DMS53 (cell line): ENCODE measurements around the gene IRF8.
"Not testable (repeated sequence)": the region's sequence is repeated elsewhere in the genome, so short reads cannot be mapped to it uniquely, and the experiment has no call there.

ENCODE experiments used
- DNase-seq: peaks from one replicate; lab custom pipeline; 2025; lab: John Stamatoyannopoulos, UW

The IRF8 gene

DNA sequence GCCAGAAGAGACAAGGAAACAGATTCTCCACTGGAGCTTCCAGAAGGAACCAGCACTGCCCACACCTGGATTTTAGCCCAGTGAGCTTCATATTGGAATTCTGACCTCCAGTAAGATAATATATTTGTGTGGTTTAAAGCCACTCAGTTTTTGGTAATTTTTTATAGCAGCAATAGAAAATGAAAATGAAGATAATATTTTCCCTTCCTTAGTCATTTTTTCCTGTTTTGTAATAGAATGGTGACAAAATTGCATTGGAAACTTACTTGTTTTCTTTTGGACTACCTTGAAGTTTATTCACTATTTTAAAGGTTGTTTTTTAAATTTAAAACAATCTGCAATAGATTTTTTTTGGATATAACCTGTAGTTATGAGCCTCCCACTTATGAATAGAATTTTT lies 29.8 kb upstream of the IRF8 start:
- DNase-seq = no peak

DNA sequence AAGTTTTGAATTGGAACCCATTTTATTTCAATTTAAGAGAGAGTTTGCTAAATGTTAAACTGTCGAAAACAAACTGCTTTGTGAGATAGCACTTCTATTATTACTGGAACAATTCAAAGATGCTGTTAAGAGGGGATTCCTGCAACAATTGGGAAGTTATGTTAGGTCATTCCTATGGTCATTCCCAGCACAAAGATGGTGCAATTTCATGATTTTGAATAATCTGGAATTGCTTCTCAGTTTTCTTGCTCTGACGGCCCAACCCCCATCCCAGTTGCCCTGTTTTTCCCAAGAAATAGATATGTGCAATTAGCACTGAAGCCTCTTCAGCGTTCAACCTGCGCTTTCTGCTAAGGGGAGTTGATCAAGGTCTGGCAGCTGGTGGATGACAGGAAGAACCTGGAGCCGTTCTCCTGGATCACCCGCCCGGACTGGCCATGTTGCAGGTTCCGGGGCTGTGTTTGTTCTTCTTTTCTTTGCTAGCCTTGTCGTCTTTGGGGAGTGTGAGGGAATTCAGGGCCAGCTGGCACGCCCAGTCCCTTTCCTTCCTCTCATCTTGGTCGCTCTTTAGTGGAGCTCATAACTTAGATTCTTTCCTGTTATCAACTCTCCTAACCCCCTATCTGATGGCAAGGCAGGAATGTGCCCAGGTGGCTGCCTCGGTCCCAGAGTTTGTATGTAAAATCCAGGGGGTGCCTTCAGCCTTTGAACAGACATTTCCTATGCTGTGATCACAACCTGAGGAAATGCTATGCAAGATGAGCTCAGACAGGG lies 29.0 kb upstream of the IRF8 start:
- no peak for DNase-seq

- DNase-seq = no peak
Observed at GRCh38 chr16:85871756-85872155, 27.2 kb upstream of the IRF8 start.

GRCh38 chr16:85872734-85873133 lies 26.2 kb upstream of the IRF8 start:
- DNase-seq = no peak

DNA sequence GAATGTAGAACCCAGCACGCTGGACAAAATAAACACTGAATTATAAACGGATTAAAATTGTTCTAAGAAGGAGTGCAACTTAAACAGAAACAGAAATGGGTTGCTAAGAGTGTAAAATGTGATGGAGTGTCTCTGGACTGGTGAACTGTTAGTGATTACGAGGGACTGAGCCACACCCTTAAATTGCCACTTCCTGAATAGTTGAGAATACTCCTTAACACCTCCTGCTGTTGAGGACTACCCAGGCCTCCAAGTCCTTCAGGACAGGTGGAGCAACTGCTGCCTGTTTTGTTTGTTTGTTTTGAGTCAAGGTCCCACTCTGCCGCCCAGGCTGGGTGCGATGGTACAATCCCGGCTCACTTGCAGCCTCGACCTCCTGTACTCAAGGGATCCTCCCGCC lies 25.8 kb upstream of the IRF8 start:
- DNase-seq = no peak

DNA sequence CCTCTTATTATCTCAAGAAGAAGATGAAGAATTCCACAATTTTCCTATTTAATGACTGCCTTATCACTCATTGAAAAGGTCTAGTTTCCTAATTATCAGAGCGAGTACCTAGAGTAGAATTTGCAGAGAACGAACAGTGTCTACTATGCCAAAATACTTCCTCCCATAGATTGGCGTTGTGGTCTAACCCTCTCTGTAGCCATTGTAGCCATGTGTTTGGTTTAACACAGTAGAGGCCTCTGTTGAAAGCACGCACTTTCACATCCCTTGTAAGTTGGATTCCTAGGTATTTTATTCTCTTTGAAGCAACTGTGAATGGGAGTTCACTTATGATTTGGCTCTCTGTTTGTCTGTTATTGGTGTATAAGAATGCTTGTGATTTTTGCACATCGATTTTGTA lies 24.9 kb upstream of the IRF8 start:
- not testable (repeated sequence) for DNase-seq

DNA sequence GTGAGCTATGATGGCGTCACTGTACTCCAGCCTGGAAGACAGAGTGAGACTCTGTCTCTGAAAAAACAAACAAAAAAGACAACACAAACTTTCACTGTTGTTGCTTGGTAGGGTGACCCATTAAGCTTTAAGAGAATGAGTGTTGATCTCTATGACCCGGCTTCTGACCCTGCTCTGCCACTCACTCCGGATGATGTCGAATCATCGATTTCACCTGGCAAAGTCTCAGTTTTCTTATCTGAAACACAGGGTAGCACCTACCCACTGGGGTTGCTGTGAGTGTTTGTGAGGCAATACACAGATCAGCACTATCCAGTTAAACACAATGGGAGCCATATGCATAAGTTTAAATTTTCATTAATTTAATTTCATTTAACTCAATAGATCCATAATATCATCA lies 20.6 kb upstream of the IRF8 start:
- no peak for DNase-seq

- no peak for DNase-seq
Observed at GRCh38 chr16:85878875-85879274, 20.1 kb upstream of the IRF8 start.

DNA sequence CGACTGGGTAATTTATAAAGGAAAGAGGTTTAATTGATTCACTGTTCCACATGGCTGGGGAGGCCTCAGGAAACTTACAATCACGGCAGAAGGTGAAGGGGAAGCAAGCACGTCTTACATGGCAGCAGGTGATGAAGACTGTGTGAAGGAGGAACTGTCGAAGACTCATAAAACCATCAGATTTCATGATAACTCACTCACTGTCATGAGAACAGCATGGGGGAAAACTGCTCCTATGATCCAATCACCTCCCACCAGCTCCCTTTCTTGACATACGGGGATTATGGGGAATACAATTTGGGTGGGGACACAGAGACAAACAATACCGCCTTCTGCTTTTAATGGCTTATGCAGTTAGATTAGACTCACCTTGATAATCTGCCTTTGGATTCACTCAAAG lies 19.4 kb upstream of the IRF8 start:
- no peak for DNase-seq

DNA sequence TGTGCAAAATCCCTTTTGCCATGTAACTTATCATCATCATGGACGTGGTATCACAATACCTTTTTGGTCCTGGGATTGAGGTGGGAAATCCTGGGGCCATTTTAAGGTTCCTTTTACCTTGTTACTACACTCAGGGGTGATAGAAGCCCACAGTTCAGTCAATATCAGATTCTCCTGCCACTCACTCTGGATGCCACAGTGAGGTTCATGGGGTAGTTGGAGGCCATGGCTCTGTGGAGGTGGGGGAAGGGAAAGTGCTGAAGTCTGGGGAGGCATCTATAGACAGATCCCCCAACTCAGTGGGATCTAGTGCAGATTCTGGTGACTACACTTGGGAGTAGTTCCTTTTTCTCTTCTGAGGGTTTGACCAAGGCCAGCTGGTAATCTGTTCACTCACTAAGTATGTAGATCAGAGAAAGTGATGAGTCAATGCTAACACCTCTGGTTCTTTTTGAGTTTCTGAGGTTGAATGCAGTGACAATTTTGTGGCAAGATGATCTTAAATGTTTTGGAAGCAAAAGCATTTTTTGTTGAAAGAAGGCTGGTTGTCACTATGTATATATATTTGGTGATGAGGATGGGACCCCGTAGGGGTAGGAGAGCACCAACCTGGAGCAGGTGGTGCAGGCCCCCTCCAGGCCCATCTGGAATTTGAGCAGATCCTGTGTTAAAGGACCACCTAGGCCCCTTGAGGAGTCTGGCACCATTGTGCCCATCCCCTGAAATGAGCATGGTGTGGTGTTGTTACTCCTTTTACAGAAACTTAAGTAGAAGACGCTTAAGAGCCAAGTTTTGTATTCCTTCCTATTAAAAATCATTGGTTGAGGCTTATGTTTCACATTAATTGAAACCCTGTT lies 18.8 kb upstream of the IRF8 start:
- DNase-seq = no peak

GRCh38 chr16:85880861-85881260 lies 18.1 kb upstream of the IRF8 start:
- DNase-seq = no peak

DNA sequence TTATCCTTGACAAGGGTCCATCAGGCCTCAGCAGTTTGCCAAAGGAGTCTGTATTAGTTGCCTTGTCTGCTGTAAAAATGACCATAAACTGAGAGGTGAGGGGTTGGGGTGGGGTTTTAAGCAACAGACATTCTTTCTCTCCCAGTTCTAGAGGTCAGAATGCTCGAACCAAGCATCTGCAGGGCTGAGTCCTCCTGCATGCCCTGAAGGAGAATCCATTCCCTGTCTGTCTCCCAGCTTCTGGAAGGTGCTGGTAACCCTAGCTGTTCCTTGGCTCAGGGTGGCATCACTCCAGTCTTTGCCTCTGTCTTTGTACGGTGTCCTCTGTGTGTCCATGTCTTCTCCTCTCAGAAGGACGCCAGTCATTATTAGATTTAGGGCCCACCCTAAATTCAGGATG lies 17.5 kb upstream of the IRF8 start:
- DNase-seq = no peak

- no peak for DNase-seq
Observed at GRCh38 chr16:85882181-85882810, 16.7 kb upstream of the IRF8 start.

DNA sequence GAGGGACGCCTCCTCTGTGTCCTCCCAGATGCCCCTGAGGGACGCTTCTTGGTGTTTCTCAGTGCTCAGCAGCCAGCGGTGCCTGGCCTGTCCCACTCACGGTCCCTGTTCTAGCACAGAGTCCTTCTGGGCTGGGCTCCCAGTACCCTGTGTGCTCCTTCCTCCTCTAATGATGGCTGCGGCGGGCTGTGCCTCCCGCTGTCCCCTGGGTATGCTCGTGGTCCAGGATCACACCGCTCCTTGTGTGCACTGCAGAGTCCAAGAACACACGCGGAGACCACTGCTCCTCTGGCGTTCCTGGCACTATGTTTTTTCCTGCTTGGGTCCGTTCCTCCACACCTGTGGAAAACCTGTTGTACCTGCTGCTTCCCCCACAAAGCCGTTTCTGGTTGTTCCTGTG lies 15.1 kb upstream of the IRF8 start:
- DNase-seq = no peak

DNA sequence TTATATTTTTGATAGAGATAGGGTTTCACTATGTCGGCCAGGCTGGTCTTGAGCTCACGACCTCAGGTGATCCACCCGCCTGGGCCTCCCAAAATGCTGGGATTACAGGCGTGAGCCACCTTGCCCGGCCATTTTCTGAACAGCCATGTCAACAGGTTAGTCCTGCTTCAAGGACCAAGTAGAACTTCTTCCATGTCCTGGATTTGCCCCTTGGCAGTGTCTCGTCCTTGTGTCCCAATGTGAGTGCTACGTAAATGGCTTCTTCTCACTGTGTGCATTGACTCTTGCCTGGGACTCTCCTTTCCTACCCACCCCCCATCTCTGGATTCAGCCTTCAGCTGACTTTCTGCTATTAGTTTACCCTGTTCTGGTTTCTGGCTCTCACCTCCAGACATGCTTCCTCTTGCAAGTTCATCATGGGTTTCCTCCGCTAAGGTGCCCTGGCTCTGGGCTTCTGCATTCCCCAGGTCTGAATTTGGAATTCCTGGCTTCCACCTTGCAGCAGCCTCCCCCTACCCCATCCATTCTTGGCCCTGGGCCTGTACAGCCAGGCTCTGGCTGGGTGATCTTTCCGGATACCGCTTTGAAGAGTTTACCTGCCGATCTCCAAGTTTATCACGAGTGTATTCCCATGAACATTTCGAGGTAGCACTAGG lies 14.0 kb upstream of the IRF8 start:
- no peak for DNase-seq

GRCh38 chr16:85885537-85885936 lies 13.4 kb upstream of the IRF8 start:
- no peak for DNase-seq

- DNase-seq = no peak
Observed at GRCh38 chr16:85888405-85889331, 10.3 kb upstream of the IRF8 start.

- DNase-seq = no peak
Observed at GRCh38 chr16:85891033-85891775, 7.8 kb upstream of the IRF8 start.

GRCh38 chr16:85891776-85892166 lies 7.2 kb upstream of the IRF8 start:
- DNase-seq = no peak

DNA sequence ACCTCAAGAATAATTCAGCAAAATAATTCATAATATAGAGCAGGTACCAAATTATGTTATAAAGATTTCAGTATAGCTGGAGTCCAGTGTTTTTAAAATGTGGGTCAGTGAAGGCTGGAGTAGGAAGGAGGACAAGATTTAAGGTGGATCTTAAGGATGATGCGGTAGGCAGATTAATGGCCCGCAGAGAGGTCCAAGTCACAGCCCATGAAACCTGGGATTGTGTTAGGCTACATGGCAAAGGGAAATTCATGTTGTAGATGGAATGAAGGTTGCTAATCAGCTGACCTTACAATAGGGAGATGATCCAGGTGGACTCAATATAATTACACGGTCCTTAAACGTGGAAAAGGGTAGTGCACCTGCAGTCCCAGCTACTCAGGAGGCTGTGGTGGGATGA lies 6.2 kb upstream of the IRF8 start:
- no peak for DNase-seq

DNA sequence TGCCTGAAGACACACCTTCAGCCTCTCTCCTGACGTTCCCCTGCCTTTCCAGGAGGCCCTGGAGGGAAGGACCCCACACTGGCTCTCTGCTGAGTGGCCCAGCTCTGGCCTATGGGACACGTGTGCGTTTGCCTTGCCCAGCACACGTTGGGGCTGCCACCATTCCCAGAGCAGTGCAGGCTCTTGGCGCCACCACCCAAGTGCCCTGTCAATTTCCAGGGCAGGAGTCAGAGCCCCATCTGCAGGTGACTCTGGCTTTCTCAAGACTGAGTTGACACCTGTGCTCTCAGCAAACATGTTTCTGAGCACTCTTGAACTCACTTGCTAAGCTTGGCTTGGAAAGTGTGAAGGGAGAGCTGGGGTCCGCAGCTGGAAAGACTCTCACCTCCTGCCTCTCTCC lies 4.7 kb upstream of the IRF8 start:
- DNase-seq = no peak
